Activated CD4-positive, CD25-positive, alpha-beta regulatory T cell treated with anti-CD3 and anti-CD28 coated beads, Interleukin-2, amount 50 U/mL, for 24 hours (primary cell): Measurements from ENCODE around the gene PPP2R3C.
"Not testable (repeated sequence)": the region's sequence is repeated elsewhere in the genome, so short reads cannot be mapped to it uniquely, and the experiment has no call there.

ENCODE experiments used
- ATAC-seq, 2 donors: fragments of 150-1000 bp; cut with Tn5 transposase; one replicate each; pipeline ENCODE4 v1.10.0; 2021; ENCODE audit warnings: mild to moderate bottlenecking in 1 of 2, moderate library complexity in 1 of 2

The PPP2R3C gene

DNA sequence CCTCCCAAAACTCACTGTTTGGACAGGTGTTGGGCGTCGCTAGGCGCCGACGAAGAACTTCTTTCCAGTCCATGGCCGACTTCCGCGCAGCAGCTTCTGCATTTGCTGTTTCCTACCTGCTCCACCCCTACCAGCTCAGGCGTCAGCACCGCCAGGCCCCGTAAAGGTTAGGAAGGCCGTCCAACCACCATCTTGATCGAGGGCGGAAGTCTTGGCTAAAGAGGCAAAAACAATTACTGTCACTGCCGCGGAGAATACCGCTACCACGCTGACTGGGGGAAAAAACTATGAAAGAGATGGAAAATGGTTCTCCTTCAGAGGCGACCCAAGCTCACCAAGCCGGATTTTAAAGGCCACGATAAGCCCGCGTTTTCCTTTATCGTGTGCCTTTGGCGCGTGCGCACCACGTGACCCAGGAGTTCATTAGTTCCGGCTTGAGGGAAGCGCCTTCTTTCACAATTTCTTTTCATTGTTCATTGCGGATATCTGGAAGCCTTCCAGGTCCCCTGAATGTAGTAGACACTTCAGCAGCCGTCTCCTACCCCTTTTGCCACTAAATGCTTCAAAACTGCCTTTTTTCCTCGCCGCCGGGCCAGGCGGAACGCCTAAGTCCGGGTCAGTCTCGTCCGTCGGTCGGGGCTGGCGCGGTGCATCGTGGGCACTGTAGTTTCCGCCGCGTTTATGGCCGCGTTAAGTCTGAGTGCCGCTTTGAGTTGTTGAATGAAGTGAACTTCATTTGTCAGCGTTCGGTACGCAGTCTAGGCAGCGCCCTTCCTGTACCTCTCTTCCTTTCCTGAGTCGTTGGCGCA, at the start of gene PPP2R3C, which contains the start of gene PRORP:
Gene PPP2R3C, minus strand, starts transcription at position 104 of the 809 bp plus-strand sequence. Its CDS starts 31 bp downstream, at position 73.
Gene PRORP, plus strand, starts transcription at position 666 of the 809 bp plus-strand sequence. CDS start 694 bp downstream, outside the sequence.
- peak; percentile 90 for ATAC-seq

DNA sequence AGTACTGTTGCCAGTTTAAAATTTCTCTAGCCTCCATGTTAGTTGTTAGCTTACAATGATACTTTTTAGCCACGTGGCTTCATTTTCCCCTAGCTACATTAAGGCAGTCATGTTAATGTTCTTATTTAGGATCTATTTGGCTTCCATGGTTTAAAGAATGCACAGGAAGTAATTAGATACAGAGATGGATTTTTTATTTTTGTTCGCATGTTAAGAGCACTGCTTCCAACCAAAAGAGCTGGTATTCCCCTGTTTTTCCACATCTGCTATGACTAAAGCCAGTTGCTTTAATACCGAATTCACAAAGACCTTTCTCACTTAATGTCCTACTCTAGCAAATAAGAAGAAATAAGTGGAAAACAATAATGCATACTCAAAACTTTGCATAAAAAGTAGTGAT, 45.7 kb upstream of the PPP2R3C start:
- ATAC-seq, result no peak

DNA sequence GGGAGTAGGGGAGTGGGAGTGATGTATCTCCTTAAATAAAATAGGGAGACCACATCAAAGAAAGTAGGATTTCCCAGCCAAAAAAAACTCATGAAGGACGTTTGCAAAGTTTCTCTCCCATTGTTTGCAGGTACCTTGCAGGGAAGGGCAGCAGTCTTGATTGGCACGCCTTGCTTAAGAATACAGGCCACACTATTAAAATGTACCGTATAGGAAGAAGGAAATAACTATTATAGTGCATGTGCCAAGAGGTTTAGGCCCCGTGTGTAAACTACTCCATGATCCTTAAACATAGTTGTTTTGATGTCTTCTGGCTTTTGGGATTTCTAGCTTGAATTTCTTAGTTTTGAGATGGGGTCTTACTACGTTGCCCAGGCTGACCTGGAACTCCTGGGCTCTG, 43.1 kb upstream of the PPP2R3C start:
- ATAC-seq, result no peak

DNA sequence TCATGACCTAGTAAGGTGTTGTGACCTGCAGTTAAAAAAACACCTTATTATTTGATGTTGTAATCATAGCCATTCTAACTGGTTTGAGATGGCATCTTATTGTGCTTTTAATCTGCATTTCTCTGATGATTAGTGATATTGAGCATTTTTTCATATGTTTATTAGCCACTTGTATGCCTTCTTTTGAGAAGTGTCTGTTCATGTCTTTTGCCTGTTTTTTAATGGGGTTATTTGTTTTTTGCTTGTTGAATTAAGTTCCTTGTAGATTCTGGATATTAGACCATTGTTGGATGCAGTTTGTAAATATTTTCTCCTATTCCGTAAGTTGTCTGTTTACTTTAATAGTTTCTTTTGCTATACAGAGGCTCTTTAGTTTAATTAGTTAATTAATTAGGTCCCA, 41.6 kb upstream of the PPP2R3C start:
- no peak for ATAC-seq

DNA sequence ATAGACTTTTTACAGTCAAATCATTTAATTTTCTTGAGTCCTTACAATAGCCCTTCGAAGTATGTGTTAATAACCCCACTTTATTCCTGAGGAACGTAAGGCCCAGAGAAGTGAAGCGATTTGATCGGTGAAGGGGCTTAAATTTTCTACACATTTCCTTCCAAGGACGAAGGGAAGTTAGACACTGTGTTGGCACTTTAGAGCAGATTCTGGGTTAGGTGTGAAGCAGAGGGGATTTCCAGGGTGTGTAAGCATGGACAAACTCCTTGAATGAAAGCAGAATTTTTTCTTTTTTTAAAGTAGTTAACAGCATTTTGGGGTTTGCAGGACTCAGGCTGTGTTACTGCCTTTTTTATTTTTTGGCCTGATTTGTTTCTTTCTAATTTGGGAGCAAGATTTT, 39.4 kb upstream of the PPP2R3C start:
- peak; percentile 72 to 74 for ATAC-seq

DNA sequence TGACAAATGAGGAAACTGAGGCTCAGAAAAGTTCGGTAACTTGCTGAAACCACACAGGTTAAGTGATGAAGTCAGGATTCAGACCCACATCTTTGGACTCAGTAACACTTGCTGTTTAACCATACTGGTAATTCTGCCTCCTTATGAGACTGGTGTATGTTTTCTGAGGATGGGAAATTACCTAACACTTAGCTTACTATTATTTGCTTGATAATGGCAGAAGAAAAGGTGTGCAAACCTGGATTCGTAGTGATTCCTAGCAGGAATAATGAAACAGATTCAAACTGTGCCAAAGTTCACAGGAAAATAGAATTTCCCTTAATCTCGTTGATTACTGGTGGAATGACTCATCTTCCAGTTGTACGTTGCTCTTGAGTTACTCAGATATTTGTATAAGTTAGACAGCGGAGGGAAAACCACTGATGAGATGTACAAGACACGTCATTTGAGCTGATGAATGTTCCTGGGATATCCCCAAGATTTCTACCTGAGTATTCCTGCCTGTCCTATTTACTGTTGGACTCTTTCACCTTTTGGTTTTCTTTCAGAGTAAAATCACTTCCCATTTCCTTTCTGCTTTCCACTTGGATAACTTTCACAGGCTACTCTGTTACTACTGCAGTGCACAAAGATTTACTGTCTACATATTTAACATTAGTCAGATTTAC, 38.1 kb upstream of the PPP2R3C start:
- peak; percentile 63 to 81 for ATAC-seq

DNA sequence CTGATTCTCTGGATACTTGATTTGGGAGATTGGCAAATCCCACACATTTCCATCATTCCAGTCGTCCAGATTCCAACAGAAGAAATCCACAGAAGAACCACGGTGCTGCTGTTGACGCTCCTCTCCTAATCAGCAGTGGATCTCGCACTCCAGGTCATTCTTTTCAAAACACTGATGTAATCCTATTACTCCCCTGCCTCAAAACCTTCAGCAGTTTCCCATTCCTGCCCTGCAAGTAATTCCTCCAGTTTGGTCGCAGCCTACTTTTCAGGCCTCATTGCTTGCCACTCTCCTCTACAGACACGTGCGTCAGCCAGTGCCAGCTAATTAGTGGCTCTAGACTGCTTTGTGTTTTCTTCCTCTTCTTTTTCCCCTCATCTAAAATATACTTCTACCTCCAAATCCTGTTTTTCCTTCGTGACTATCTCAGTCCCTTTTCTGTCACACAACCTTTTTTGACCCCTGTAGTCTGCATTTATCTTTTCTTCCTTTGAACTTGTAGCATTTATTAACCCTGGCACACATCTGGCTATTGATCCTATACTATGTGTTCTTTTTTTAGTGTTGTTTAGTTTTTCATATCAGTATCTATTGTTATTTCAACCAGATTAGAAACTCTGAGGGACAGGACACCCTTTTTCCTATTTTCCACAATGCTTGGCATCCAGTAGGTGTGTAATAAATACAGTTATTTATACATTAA, 37.3 kb upstream of the PPP2R3C start:
- ATAC-seq, result no peak

DNA sequence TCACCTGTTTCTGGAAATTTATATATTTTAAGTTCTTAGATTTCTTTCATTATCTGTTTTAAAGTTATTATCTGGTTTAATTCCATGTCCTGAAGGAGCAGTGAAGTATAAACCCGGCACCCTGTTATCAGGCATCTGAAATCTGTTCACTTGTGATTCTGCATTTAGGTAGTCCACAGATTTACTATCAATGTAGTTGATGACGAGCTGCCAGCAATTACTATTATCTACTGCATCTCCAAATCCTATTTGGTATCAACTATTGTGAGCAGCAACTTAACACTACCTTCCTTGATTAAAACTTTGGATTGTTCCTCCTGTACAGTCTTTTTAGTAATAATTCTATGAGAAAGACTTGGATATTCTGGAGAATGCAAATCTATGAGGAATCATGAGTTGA, 36.7 kb upstream of the PPP2R3C start:
- no peak for ATAC-seq

DNA sequence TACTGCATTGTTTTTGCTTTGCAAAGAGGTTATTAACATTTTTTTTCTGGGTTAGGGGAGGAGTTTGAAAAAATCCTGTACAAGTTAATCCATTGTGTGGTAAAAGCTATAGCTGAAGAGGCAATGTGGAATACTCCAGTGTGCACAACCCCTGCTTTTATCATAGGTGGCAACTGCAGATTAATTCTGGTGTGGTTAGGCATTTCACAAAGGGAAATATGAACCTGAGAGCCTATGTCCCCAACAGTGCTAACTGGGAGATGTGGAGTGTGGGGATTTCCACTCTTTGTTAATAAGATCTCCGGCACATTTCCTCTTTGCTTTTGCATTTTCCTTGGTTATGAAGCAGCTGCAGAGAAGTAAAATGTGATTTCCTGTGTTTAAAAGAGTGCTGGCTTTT, 34.2 kb upstream of the PPP2R3C start:
- no peak for ATAC-seq

DNA sequence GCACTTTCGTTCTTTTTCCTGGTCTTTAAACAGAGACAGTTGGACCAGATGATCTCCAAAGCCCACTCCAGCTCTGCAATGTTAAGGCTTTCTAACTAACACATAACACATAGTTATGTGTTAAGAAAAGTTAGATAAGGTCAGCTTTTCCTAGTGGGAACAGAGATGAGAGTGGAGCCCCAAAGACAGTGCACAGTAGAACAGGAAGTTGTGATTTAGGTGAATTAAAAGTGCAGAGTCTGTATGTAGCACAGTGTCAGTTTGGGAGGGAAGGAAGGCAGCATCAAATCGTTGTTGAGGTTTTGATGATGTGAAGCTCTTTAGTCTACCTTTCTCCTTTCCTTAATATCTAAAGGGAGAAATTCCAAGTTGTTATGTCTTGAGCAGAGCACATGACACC, 32.2 kb upstream of the PPP2R3C start:
- no peak for ATAC-seq

DNA sequence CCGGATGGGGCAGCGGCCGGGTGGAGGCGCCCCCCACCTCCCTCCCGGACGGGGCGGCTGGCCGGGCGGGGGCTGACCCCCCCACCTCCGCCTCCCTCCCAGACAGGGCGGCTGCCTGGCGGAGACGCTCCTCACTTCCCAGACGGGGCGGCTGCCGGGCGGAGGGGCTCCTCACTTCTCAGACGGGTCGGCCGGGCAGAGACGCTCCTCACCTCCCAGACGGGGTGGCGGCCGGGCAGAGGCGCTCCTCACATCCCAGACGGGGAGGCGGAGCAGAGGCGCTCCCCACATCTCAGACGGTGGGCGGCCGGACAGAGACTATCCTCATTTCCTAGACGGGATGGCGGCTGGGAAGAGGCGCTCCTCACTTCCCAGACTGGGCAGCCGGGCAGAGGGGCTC, 30.7 kb upstream of the PPP2R3C start:
- not testable (repeated sequence) for ATAC-seq

DNA sequence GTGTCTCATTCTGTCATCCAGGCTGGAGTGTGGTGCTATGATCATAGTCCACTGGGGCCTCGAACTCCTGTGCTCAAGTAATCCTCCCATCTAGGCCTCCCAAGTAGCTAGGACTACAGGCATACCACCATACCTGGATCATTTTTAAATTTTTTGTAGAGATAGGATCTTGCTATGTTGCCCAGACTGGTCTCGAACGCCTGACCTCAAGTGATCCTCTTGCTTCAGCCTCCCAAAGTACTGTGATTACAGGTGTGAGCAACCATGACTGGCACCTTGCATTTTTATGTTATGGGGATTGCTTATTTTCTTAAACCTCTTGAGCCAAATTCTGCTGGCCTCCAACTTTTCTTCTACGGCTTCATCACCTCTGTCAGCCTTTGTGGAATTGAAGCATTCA, 27.4 kb upstream of the PPP2R3C start:
- ATAC-seq, result no peak

DNA sequence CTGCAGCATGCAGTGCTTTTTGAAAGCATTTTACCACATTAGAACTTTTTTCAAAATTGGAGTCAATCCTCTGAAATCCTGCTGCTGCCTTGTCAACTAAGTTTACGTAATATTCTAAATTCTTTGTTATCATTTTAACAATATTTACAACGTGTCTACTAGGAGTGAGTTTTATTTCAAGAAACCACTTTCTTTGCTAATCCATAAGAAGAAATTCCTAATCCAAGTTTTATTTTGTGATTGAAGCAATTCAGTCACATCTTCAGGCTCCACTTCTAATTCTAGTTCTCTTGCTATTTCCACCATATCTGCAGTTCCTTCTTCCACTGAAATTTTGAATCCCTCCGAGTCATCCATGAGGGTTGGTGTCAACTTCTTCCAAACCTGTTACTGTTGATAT, 25.9 kb upstream of the PPP2R3C start:
- ATAC-seq, result no peak

DNA sequence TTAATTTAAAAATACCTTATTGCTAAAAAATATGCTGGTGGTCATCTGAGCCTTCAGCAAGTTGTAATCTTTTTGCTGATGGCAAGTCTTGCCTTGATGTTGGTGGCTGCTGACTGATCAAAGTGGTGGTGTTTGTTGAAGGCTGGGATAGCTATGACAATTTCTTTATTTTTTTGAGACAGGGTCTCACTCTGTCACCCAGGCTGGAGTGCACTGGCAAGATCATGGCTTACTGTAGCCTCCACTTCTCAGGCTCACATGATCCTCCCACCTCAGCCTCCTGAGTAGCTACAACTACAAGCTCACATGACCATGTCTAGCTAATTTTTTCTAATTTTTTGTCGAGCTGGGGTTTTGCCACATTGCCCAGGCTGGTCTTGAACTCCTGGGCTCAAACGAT, 25.4 kb upstream of the PPP2R3C start:
- ATAC-seq, result no peak

DNA sequence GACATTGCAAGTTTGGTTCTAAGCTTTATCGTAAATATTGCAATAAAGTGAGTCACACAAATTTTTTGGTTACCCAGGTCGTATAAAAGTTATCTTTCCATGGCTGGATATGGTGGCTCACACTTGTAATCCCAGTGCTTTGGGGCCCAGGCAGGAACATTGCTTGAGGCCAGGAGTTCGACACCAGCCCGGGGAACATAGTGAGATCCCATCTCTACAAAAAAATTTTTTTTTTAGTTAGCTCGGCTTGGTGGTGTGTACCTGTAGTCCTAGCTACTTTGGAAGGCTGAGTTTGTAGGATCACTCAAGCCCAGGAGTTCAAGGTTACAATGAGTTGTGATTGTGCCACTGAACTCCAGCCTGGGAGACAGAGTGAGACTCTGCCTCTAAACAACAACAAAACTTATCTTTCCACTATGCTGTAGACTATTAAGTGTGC, 24.9 kb upstream of the PPP2R3C start:
- no peak for ATAC-seq

DNA sequence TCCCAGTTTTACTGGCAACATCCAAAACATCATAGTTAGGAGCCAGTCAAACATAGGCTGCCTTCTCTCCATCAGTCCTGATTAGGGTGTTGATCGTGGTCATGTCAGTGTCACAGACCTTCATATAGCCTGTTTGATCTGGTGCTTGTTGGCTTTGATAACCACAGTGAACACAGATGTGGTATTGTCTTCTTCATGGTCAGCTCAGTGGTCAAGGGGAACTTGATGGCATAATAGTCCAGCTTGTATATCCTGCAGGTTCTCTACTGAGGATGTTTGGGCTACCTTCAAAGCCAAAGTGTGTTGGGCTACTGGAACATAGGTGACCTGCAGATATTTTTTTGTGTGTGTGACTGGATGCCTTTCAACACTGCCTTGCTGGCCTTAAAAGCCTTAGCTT, 22.2 kb upstream of the PPP2R3C start:
- no peak for ATAC-seq

DNA sequence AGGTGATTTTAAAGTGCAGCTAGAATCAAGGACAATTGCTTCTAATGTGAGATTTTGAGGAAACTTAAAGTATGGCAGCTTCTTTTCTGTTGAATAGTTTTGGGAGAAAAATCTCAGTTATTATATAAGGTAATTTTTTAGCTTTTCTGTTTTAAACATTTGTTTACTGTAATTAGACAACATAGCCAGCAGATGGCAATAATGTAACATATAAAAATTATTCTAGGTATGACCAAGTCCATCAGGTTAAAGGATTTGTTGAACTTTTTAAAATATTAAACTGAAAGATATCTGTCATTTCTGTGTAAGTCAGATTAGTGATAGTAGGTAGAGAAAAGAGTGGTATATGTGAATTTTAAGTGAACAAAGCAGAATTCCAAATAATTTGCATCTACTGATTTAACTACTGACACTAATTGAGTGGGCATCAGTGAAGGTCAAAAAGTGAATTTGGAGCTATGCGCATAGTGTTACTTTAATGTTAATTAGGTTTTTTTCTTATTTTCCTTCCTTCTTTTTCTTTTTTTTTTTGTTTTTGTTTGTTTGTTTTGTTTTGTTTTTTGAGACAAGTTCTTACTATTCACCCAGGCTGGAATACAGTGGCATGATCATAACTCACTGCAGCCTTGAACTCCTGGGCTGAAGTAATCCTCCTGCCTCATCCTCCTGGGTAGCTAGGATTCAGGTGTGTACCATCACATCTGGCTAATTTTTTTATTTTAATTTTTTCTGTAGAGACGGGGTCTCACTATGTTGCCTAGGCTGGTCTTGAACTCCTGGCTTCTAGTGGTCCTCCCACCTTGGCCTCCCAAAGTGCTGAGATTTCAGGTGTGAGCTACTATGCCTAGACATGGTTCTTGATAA, 19.2 kb upstream of the PPP2R3C start:
- no peak for ATAC-seq

DNA sequence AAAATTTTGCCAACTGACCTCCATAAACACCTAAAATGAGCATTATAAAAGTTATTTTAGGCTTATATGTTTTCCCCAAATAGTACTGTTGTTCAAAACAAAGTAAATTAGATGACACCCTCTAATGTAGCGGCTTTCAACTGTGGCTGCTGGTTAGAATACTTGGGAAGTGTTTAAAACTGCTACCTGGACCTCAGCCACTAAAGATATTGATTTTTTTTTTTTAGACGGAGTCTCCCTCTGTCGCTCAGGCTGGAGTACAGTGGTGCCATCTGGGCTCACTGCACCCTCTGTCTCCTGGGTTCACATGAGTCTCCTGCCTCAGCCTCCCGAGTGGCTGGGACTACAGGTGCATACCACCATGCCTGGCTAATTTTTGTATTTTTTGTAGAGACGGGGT, 16.8 kb upstream of the PPP2R3C start:
- no peak for ATAC-seq

DNA sequence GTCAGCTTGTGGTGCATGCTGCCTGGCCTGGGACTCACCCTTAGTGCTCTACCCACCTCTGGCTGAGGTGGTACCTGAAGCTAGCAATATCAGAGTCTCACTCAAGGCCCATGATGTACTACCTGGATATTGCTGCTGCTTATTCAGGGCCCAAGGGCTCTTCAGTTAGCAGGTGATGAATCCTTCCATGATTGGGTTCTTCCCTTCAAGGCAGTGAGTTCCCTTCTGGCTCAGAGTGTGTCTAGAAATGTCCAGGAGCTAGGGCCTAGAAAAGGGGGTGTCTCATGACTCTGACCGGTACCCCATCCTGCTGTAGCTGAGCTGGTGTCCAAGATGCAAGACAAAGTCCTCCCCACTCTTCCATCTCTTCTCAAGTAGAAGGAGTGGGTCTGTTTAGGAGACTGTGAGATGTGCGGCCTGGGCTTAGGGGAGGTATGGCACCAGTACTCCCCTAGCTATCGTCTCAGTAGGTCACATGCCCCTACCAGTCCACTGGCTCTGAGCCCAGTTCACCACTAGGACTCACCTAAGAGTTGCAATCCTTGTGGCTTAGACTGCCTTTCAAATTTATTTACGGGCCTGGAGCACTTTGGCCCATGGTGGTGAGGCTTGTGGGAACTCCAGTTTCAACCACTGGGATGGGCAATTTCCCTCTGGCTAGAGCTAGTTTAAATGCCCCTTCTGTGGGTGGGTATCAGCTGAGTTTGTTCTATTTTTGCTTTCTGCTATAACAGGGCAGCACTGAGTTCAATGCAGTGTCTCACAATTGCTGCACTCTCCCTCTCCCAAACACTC, 12.7 kb upstream of the PPP2R3C start:
- ATAC-seq, result no peak

DNA sequence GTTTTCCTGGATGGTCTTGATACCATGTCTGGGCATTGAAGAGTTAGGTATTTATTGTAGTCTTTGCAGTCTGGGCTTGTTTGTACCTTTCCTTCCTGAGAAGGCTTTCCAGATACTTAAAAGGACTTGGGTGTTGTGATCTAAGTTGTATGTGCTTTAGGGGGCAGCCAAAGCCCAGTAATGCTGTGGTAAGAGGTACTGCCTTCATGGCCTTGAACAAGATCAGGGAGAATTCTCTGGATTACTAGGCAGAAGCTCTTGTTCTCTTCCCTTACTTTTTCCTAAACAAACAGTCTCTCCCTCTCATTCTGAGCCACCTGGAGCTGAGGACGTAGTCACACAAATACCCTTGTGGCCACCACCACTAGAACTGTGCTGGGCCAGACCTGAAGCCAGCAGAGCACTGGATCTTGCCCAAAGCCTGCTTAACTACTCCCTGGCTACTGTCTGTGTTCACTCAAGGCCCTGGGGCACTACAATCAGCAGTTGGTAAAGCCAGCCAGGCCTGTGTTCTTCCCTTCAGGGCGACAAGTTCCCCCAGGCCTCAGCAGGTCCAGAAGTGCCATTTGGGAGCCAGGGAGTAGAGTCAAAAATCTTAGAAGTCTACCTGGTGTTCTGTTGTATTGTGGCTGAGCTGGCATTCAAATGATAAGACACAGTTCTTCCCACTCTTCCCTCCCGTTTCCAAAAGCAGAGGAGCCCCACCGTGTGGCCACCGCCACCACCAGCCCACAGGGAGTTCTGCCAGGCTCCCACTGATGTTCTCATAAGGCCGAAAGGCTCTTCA, 11.9 kb upstream of the PPP2R3C start:
- ATAC-seq, result no peak

DNA sequence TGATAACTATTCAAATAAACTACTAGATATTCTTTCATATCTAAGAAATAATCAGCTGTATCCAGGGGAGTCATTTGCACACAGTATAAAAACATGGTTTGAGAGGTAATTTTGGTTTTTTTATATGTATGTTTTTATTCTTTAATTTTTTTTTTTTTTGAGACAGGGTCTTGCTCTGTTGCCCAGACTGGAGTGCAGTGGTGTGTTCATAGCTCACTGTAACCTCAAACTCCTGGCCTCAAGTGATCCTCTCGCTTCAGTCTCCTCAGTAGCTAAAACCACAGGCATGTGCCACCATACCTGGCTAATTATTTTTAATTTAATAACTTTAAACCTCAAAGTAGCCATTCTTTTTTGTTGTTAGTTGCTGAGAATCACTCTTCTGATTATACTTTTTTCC, 2.3 kb upstream of the PPP2R3C start:
- no peak for ATAC-seq
